ENCODE measurements around the gene MITD1. TPM values are rescaled to one million over a fixed set of nuclear protein-coding genes. Genes with fewer than 3 reads are reported as not detected.

The MITD1 gene
- total and polyA plus RNA-seq, 2 of the 13 experiments (the other 11 are each of a cell fraction or from before 2014, with no cell fraction given), result 17.8 to 43.7 TPM

DNA sequence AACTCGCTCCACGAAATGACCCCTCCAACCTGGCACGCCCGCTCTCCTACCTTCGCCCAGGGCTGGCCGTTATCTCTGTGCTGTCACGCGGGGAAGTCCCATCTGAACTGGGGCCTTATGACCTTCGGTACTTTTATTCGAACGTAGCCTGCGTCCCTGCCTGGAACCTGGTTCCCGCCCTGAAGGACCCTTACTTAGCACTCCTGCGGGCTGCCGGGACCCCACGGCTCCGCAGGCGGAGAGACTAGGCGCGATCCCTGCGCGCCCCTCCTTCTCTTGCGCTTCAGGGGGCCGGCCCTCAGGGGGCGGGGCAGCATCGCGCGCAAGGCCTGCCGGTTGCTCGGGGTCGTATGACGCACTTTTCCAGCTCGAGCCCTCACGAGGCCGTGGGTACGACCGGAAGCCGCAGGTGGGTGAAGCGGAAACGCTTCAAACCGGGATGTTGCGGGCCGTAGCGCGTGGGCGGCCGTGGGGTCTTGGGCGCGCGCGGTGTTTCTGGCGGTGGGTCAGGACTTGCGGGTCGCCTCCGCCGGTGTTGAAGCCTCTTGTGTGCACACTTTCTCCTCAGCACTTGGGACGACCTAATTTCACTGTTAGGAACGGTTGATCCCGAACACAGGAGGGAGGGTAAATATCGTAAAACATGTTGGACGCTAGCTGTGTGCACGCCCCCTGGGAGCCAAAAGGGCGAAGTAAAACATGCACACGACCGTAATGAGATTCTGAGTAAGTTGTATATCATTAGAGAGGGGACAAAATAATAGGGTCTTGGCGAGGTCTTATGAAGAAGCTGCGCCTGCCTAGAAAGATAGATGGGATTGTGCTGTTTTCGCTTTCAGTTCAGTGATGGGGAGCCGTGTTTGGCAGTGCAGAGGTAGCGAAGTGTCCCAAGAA is 26.0 kb downstream of the MITD1 start, which contains the start of the genes LIPT1 and TSGA10 (continued):
- TF ChIP-seq ZNF644 (CRISPR knock-in tag; IDR thresholded peaks at IDR 0.05; ENCODE audit: low read depth) (0 out of 2 replicates have a peak, but pooled peaks have one; percentile 14), CERS6 (CRISPR knock-in tag; IDR thresholded peaks at IDR 0.05) (peak; percentile 13; the same call in 1 of the 2 replicates), ZNF709 (CRISPR knock-in tag; IDR thresholded peaks at IDR 0.05) (peak; percentile 97), ZNF124 (CRISPR knock-in tag; IDR thresholded peaks at IDR 0.05) (no peak; the same call in none of the 2 replicates), MATR3 (CRISPR knock-in tag; IDR thresholded peaks at IDR 0.05) (no peak), TFE3 (CRISPR knock-in tag; IDR thresholded peaks at IDR 0.05) (peak; percentile 96), TFDP1 (CRISPR knock-in tag; IDR thresholded peaks at IDR 0.05; ENCODE audit: borderline replicate concordance) (peak; percentile 93; the same call in 1 of the 2 replicates), ZBTB3 (CRISPR knock-in tag; IDR thresholded peaks at IDR 0.05; ENCODE audit: borderline replicate concordance, low read depth) (0 out of 2 replicates have a peak, but pooled peaks have one; percentile 76), MYC (CRISPR knock-in tag; IDR thresholded peaks at IDR 0.05; ENCODE audit: borderline replicate concordance) (peak; percentile 100), CBFB (CRISPR knock-in tag; IDR thresholded peaks at IDR 0.05) (peak; percentile 95), ZNF766 (CRISPR knock-in tag; IDR thresholded peaks at IDR 0.05; ENCODE audit: borderline replicate concordance) (peak; percentile 87), ZNF607 (CRISPR knock-in tag; IDR thresholded peaks at IDR 0.05; ENCODE audit: borderline replicate concordance) (peak; percentile 98), ZNF879 (CRISPR knock-in tag; IDR thresholded peaks at IDR 0.05) (peak; percentile 89), ZNF597 (CRISPR knock-in tag; IDR thresholded peaks at IDR 0.05) (no peak), FIP1L1 (IDR thresholded peaks at IDR 0.05; ENCODE audit: borderline replicate concordance, insufficient read depth, low read depth, low read length) (peak; percentile 70; the same call in 1 of the 2 replicates), RORA (CRISPR knock-in tag; IDR thresholded peaks at IDR 0.05) (no peak), ATF7 (IDR thresholded peaks at IDR 0.05) (no peak), ATF7 (CRISPR knock-in tag; IDR thresholded peaks at IDR 0.05) (peak; percentile 95), PTBP1 (IDR thresholded peaks at IDR 0.05; ENCODE audit: low read depth, low read length, poor library complexity, severe bottlenecking) (peak; percentile 96)
- TF ChIP-seq, protein P1, sequence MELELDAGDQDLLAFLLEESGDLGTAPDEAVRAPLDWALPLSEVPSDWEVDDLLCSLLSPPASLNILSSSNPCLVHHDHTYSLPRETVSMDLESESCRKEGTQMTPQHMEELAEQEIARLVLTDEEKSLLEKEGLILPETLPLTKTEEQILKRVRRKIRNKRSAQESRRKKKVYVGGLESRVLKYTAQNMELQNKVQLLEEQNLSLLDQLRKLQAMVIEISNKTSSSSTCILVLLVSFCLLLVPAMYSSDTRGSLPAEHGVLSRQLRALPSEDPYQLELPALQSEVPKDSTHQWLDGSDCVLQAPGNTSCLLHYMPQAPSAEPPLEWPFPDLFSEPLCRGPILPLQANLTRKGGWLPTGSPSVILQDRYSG (CRISPR knock-in tag; IDR thresholded peaks at IDR 0.05), result peak; percentile 97
- TF ChIP-seq, protein P2, sequence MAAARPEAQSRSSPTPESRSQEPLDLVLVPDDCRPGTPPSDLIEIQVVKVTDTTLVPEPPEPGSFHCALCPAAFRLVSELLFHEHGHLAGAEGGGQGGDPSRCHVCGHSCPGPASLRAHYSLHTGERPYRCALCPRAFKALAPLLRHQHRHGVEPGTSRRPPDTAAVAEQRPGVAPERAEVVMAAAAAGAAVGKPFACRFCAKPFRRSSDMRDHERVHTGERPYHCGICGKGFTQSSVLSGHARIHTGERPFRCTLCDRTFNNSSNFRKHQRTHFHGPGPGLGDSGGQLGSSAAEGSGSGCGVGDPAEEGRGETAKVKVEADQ (CRISPR knock-in tag; IDR thresholded peaks at IDR 0.05; ENCODE audit: borderline replicate concordance), result peak; percentile 99

Measured in HepG2 (cell line).